Nephron progenitor cell (in vitro differentiated cells): ENCODE measurements around the gene OSBPL2.

Experiments used
- DNase-seq: peaks from one replicate; pipeline ENCODE4 v3.0.0; 2021
- H3K27ac Mint-ChIP-seq: 2 replicates; pipeline ENCODE4 v1.8.0; 2021; ENCODE audit warnings: mild to moderate bottlenecking, moderate library complexity, mixed read lengths
- H3K27me3 Mint-ChIP-seq: 2 replicates; pipeline ENCODE4 v1.8.0; 2021; ENCODE audit warnings: mild to moderate bottlenecking, low read depth, mixed read lengths; ENCODE audit not compliant: poor library complexity
- H3K36me3 Mint-ChIP-seq: 2 replicates; pipeline ENCODE4 v1.8.0; 2021; ENCODE audit warnings: low read depth, mixed read lengths
- H3K4me1 Mint-ChIP-seq: 2 replicates; pipeline ENCODE4 v1.8.0; 2021; ENCODE audit warnings: mixed read lengths
- H3K4me3 Mint-ChIP-seq: 2 replicates; pipeline ENCODE4 v1.8.0; 2021; ENCODE audit warnings: mild to moderate bottlenecking, moderate library complexity, mixed read lengths
- H3K9me3 Mint-ChIP-seq: 2 replicates; pipeline ENCODE4 v1.8.0; 2021; ENCODE audit warnings: mild to moderate bottlenecking, moderate library complexity, mixed read lengths
- TF ChIP-seq, protein P1 (sequence below): fragments of 200-600 bp; sonication (generic); IDR thresholded peaks from 2 replicates; pipeline ENCODE4 v1.5.0; 2021; ENCODE audit warnings: antibody characterized with exemption

Gene OSBPL2

DNA sequence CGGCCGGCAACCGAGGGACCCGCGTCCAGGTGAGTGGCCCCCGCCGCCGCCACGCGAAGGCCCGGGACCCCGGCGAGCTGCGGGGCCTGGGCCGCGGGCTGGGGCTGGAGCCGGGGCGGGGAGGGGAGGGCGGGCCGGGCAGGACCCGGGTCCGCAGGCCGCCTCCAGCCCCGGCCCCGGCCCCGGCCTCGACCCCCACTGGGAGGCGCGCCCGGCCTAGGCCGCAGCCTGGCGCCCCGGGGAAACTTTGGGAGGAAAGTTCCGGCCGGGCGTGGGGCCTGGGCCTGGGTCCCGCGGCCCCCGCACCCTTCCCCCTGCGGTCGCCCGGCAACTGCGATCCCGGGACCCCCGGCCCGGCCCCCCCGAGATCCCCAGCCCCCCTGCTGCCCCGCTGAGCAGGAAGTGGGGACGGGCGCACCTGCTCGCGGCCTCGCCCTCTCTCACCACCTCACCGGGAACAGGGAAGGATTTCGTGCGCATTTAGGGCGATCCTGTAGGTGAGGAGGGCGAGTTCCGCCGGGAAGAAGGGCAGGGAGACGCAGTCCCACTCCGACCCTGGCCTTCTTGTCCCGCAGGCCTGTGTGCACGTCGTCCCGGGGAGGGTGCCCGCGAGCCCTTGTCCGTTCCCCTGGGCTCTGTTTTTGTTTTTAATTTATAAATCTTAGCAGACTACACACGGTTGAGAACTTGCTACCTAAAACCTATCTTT lies 402 bp downstream of the OSBPL2 start:
- DNase-seq: no peak
- Mint-ChIP-seq H3K9me3 (no peaks in the 10 kb centered on the region), H3K27me3 (peaks cover 3% of the 10 kb centered on the region), H3K4me1 (peaks cover 41% of the 10 kb centered on the region), H3K36me3 (peaks cover 10% of the 10 kb centered on the region), H3K4me3 (peak overlapping the region; percentile 88), H3K27ac (no peak overlapping the region)
- TF ChIP-seq, protein P1, sequence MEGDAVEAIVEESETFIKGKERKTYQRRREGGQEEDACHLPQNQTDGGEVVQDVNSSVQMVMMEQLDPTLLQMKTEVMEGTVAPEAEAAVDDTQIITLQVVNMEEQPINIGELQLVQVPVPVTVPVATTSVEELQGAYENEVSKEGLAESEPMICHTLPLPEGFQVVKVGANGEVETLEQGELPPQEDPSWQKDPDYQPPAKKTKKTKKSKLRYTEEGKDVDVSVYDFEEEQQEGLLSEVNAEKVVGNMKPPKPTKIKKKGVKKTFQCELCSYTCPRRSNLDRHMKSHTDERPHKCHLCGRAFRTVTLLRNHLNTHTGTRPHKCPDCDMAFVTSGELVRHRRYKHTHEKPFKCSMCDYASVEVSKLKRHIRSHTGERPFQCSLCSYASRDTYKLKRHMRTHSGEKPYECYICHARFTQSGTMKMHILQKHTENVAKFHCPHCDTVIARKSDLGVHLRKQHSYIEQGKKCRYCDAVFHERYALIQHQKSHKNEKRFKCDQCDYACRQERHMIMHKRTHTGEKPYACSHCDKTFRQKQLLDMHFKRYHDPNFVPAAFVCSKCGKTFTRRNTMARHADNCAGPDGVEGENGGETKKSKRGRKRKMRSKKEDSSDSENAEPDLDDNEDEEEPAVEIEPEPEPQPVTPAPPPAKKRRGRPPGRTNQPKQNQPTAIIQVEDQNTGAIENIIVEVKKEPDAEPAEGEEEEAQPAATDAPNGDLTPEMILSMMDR: no peak

DNA sequence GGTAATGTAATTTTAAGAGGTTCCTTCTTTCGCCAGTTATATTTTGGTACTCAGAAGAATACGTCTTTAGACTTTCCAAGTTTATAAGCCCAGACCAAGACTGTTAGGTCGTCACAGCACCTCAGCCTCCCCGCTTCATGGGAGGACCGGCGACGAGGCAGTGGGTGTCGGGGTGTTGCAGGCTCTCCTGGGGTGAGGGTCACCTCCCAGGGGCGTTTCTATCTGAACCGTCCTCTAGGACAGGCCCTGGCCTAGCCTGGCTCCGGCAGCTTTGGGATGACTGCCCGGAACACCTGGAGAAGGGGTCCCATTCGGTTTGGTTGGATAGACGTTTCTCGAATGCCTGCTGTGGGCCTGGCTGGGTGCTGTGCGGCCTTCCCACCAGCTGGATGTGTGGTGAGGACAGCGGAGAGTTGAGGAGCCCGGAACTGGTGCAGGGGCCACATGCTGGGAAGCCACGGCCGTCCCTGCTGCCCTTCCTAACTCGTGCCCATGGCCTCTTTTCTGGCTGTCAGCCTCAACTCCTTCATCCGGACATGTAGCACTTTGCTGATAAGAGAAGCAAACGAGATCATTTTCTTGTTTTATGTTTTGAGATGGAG lies 1.1 kb downstream of the OSBPL2 start:
- no peak for DNase-seq
- H3K9me3 Mint-ChIP-seq: no peaks in the 10 kb centered on the region
- peaks cover 3% of the 10 kb centered on the region for H3K27me3 Mint-ChIP-seq
- TF ChIP-seq, protein P1: no peak
- H3K4me3 Mint-ChIP-seq: peak overlapping the region; percentile 88
- peaks cover 10% of the 10 kb centered on the region for H3K36me3 Mint-ChIP-seq
- H3K4me1 Mint-ChIP-seq: peaks cover 41% of the 10 kb centered on the region
- no peak overlapping the region for H3K27ac Mint-ChIP-seq

DNA sequence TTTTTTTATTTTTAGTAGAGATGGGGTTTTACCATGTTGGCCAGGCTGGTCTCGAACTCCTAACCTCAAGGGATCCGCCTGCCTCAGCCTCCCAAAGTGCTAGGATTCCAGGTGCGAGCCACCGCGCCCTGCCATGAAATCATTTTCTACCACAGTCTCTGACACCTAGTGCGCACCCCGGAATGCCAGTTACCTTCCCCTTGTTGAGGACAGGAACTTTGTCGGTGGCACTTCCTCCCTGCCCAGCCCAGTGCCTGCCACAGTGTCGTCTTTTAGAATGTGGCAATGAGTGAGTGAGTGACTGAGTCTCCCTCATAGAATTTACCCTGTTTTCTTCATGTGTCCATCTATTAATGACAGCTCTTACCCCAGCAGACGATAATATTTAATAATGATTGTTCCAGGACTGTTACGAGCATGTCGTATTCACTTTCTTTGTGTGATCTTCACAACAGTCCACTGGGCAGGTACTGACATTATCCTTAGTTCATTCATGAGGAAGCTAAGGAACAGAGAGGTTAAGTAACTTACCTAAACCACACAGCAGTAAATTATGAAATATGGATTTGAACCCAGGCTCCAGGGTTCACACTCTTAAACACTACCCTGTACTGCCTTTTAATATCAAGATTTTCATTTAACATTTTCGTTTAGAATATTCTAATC lies 1.8 kb downstream of the OSBPL2 start:
- TF ChIP-seq, protein P1: no peak
- DNase-seq: no peak
- no peaks in the 10 kb centered on the region for H3K9me3 Mint-ChIP-seq
- H3K27ac Mint-ChIP-seq: no peak overlapping the region
- H3K4me3 Mint-ChIP-seq: peak overlapping the region; percentile 88
- peaks cover 35% of the 10 kb centered on the region for H3K4me1 Mint-ChIP-seq
- H3K27me3 Mint-ChIP-seq: peaks cover 3% of the 10 kb centered on the region
- H3K36me3 Mint-ChIP-seq: peaks cover 10% of the 10 kb centered on the region

DNA sequence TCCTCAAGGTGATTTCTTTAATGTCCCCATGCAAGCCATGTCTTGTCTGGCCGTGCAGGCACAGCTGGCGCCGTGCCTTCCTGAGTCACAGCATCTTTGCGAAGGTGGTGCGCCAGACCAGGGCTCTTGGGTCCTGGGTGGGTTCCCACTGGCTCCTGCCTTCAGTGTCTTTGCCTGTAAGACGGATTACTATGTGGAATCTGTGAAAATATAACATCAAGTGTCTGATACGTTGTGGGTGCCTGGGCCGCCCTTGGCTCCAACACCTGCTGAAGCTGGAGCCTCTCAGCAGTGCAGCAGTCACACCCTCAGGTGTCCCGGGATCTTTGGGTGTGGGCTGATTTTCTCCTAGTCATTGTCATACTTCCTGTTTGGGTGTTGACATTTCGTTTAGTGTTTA lies 3.2 kb downstream of the OSBPL2 start:
- peaks cover 3% of the 10 kb centered on the region for H3K27me3 Mint-ChIP-seq
- H3K9me3 Mint-ChIP-seq: no peaks in the 10 kb centered on the region
- TF ChIP-seq, protein P1: no peak
- no peak overlapping the region for H3K4me3 Mint-ChIP-seq
- no peak for DNase-seq
- peaks cover 27% of the 10 kb centered on the region for H3K4me1 Mint-ChIP-seq
- no peak overlapping the region for H3K27ac Mint-ChIP-seq
- H3K36me3 Mint-ChIP-seq: peaks cover 10% of the 10 kb centered on the region

DNA sequence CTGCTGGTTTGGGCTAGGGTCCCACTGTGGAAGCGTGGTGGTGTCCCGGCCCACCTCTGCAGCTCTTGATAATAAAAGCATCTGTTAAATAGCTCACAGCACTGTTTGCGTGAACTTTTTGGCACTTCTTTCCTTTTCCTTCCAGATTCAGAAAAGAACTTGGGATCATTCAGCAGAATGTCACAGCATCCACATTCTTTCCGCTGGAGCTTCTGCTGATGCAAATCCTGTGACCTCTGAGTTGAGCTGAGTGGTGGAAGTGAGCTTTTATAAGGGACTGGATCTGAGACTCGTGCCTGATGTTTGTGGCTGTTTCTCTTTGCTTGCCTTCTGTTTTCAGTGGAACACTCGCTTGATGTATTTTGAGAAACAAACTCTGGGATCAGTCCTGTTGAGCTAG lies 3.9 kb downstream of the OSBPL2 start:
- peaks cover 3% of the 10 kb centered on the region for H3K27me3 Mint-ChIP-seq
- no peak for DNase-seq
- H3K4me1 Mint-ChIP-seq: peaks cover 26% of the 10 kb centered on the region
- peaks cover 10% of the 10 kb centered on the region for H3K36me3 Mint-ChIP-seq
- TF ChIP-seq, protein P1: no peak
- no peaks in the 10 kb centered on the region for H3K9me3 Mint-ChIP-seq
- H3K27ac Mint-ChIP-seq: no peak overlapping the region
- no peak overlapping the region for H3K4me3 Mint-ChIP-seq
